ENCODE results near the gene BCL2A1.
"Not testable (repeated sequence)": the region's sequence is repeated elsewhere in the genome, so short reads cannot be mapped to it uniquely, and the experiment has no call there.

The BCL2A1 gene

GRCh38 chr15:79970624-79971434, at the start of gene BCL2A1:
Gene BCL2A1, minus strand, starts transcription at chr15:79971196. Its CDS starts 77 bp downstream, at chr15:79971119.
- peak within 1 kb of the TSS; percentile 69 for H3K4me3 ChIP-seq (ENCODE audit: low read depth, low read length)
- no peak for TF ChIP-seq CTCF (IDR thresholded peaks at IDR 0.05; ENCODE audit: borderline replicate concordance, insufficient read depth, low read depth, low read length)

- H3K4me3 ChIP-seq (ENCODE audit: low read depth, low read length) = no peak overlapping the region
- TF ChIP-seq CTCF (IDR thresholded peaks at IDR 0.05; ENCODE audit: borderline replicate concordance, insufficient read depth, low read depth, low read length) = no peak
These were observed 49.7 kb upstream of the BCL2A1 start for GRCh38 chr15:80020731-80021130.

GRCh38 chr15:80020149-80020548, 49.2 kb upstream of the BCL2A1 start:
- H3K4me3 ChIP-seq (ENCODE audit: low read depth, low read length) = not testable (repeated sequence)

- H3K4me3 ChIP-seq (ENCODE audit: low read depth, low read length) = peak overlapping the region; percentile 27
- TF ChIP-seq CTCF (IDR thresholded peaks at IDR 0.05; ENCODE audit: borderline replicate concordance, insufficient read depth, low read depth, low read length) = no peak
These were observed 48.3 kb upstream of the BCL2A1 start for GRCh38 chr15:80019168-80019745.

GRCh38 chr15:80017139-80017538, 46.1 kb upstream of the BCL2A1 start:
- H3K4me3 ChIP-seq (ENCODE audit: low read depth, low read length) = not testable (repeated sequence)

GRCh38 chr15:80016506-80016905, 45.5 kb upstream of the BCL2A1 start:
- not testable (repeated sequence) for H3K4me3 ChIP-seq (ENCODE audit: low read depth, low read length)

- no peak for TF ChIP-seq CTCF (IDR thresholded peaks at IDR 0.05; ENCODE audit: borderline replicate concordance, insufficient read depth, low read depth, low read length)
These were observed 44.2 kb upstream of the BCL2A1 start for GRCh38 chr15:80015156-80015555.

GRCh38 chr15:80014186-80014585, 43.2 kb upstream of the BCL2A1 start:
- not testable (repeated sequence) for H3K4me3 ChIP-seq (ENCODE audit: low read depth, low read length)

More at GRCh38 chr15:80015156-80015555, 44.2 kb upstream of the BCL2A1 start:
- no peak overlapping the region for H3K4me3 ChIP-seq (ENCODE audit: low read depth, low read length)

- no peak for TF ChIP-seq CTCF (IDR thresholded peaks at IDR 0.05; ENCODE audit: borderline replicate concordance, insufficient read depth, low read depth, low read length)
- no peak overlapping the region for H3K4me3 ChIP-seq (ENCODE audit: low read depth, low read length)
These were observed 41.2 kb upstream of the BCL2A1 start for GRCh38 chr15:80012060-80012726.
